ENCODE measurements around the gene GRIN2C.

- TF ChIP-seq CTCF (IDR thresholded peaks at IDR 0.05) (no peak), ZFX (IDR thresholded peaks at IDR 0.05; ENCODE audit: borderline replicate concordance) (no peak)
Measured at GRCh38 chr17:74853669-74854068, 6.0 kb downstream of the GRIN2C start.

Data from 22Rv1 (cell line).